GM12878 (cell line): Measurements from ENCODE around the gene ARHGEF10L. TPM values are rescaled to one million over a fixed set of nuclear protein-coding genes. Genes with fewer than 3 reads are reported as not detected.

Experiments used
- ATAC-seq: fragments of 200-7000 bp; cut with Tn5 transposase; 3 replicates; pipeline ENCODE4 v1.9.1; 2020; ENCODE audit warnings: mild to moderate bottlenecking, moderate library complexity
- BruUV-seq: library from RNA; stranded (reverse); fragments of 400-500 nt; replicated peaks from 2 replicates; lab custom pipeline; 2021; lab: Mats Ljungman, UMichigan
- CTCF ChIA-PET: fragments of 300-600 bp; sonication (Branson Sonifier 250); formaldehyde crosslinking; extraction: SDS; loops from one replicate; lab custom pipeline; 2021; ENCODE audit warnings: inconsistent platforms; lab: Yijun Ruan, JAX
- POLR2A ChIA-PET: fragments of 350-600 bp; formaldehyde crosslinking; extraction: SDS; loops from one replicate; lab custom pipeline; 2021; ENCODE audit warnings: inconsistent platforms; lab: Charles Lee
- RAD21 ChIA-PET: fragments of 300-600 bp; sonication (Branson Sonifier 250); formaldehyde crosslinking; loops from one replicate; lab custom pipeline; 2023; ENCODE audit warnings: antibody characterized with exemption; ENCODE audit not compliant: unreplicated experiment; lab: Charles Lee
- SMC1A ChIA-PET: fragments of 300-600 bp; sonication (Branson Sonifier 250); formaldehyde crosslinking; loops from one replicate; lab custom pipeline; 2023; ENCODE audit not compliant: unreplicated experiment, uncharacterized antibody; lab: Charles Lee
- DNase-seq: peaks from one replicate; pipeline ENCODE4 v3.0.0-alpha.2; 2011; ENCODE audit warnings: low read depth, low spot score
- FAIRE-seq: peaks from 3 replicates; lab custom pipeline; 2011; peaks lifted over from hg19 to GRCh38; lab: Jason Lieb, UNC
- H2AFZ ChIP-seq: 2 replicates; pipeline ENCODE4 v1.6.0; 2011; ENCODE audit warnings: low read depth, low read length, control low read depth; ENCODE audit not compliant: control insufficient read depth
- H3K27ac ChIP-seq: 2 replicates; pipeline ENCODE4 v1.5.1; 2011; ENCODE audit warnings: control low read depth; ENCODE audit not compliant: control insufficient read depth, insufficient read depth
- H3K27me3 ChIP-seq, 2 experiments: replicated peaks in 1 of 2; 2 replicates each; pipeline versions ENCODE4 v1.6.0 to v1.6.1; 2011; ENCODE audit warnings: low read length in 1 of 2; ENCODE audit not compliant: control insufficient read depth in 2 of 2, insufficient read depth in 2 of 2
- H3K36me3 ChIP-seq, 2 experiments: 2 replicates each; pipeline ENCODE4 v1.5.1; 2011; ENCODE audit warnings: low read length in 1 of 2; ENCODE audit not compliant: control insufficient read depth in 2 of 2, insufficient read depth in 2 of 2
- H3K4me1 ChIP-seq: 2 replicates; pipeline ENCODE4 v1.6.1; 2011; ENCODE audit warnings: mild to moderate bottlenecking, low read length, moderate library complexity, mixed read lengths; ENCODE audit not compliant: control insufficient read depth, insufficient read depth
- H3K4me2 ChIP-seq: 2 replicates; pipeline ENCODE4 v1.6.0; 2011; ENCODE audit warnings: control low read depth; ENCODE audit not compliant: control insufficient read depth, insufficient read depth
- H3K4me3 ChIP-seq: fragments of 200-600 bp; sonication (generic); 2 replicates; pipeline ENCODE4 v1.5.1; 2016
- H3K79me2 ChIP-seq: 2 replicates; pipeline ENCODE4 v1.6.0; 2011; ENCODE audit warnings: low read length; ENCODE audit not compliant: control insufficient read depth, insufficient read depth
- H3K9ac ChIP-seq: 2 replicates; pipeline ENCODE4 v1.8.0; 2011; ENCODE audit warnings: low read length, control low read depth, mixed read lengths; ENCODE audit not compliant: control insufficient read depth, insufficient read depth
- H3K9me3 ChIP-seq: replicated peaks from 3 replicates; pipeline ENCODE4 v1.5.1; 2011; ENCODE audit warnings: mild to moderate bottlenecking, low read length; ENCODE audit not compliant: control insufficient read depth, insufficient read depth
- H4K20me1 ChIP-seq: 2 replicates; pipeline ENCODE4 v1.6.0; 2011; ENCODE audit not compliant: control insufficient read depth, insufficient read depth
- CBFB ChIP-seq: IDR thresholded peaks from 2 replicates; pipeline ENCODE4 v1.6.1; 2016; ENCODE audit warnings: antibody characterized with exemption, low read depth
- CHD1 ChIP-seq: IDR thresholded peaks from 2 replicates; pipeline ENCODE4 v1.6.1; 2012; ENCODE audit warnings: low read depth, low read length, improper control_type of control experiment
- CHD2 ChIP-seq: IDR thresholded peaks from 2 replicates; pipeline ENCODE4 v1.6.1; 2011; ENCODE audit warnings: low read depth, low read length, improper control_type of control experiment, borderline replicate concordance
- HSF1 ChIP-seq: fragments of 150-350 bp; IDR thresholded peaks from 2 replicates; pipeline ENCODE4 v1.6.1; 2014; ENCODE audit warnings: mild to moderate bottlenecking, low read depth, low read length
- IKZF1 ChIP-seq: fragments of 450-650 bp; conservative IDR thresholded peaks from 2 replicates; pipeline ENCODE4 v1.6.1; 2017; ENCODE audit warnings: antibody characterized with exemption, mild to moderate bottlenecking
- MAX ChIP-seq: IDR thresholded peaks from 2 replicates; pipeline ENCODE4 v1.6.1; 2012; ENCODE audit warnings: low read depth, low read length, improper control_type of control experiment
- MYB ChIP-seq: fragments of 150-350 bp; IDR thresholded peaks from 2 replicates; pipeline ENCODE4 v1.6.1; 2014; ENCODE audit warnings: mild to moderate bottlenecking, low read depth, low read length, borderline replicate concordance
- NFYA ChIP-seq: IDR thresholded peaks from 2 replicates; pipeline ENCODE4 v1.6.1; 2011; ENCODE audit warnings: low read depth, mild to moderate bottlenecking, low read length, improper control_type of control experiment, borderline replicate concordance
- PAX5 ChIP-seq: IDR thresholded peaks from 2 replicates; pipeline ENCODE4 v1.6.1; 2011; ENCODE audit warnings: low read depth, low read length, borderline replicate concordance
- PBX3 ChIP-seq: IDR thresholded peaks from 2 replicates; pipeline ENCODE4 v1.6.1; 2011; ENCODE audit warnings: mild to moderate bottlenecking, low read depth, low read length, moderate library complexity; ENCODE audit not compliant: insufficient replicate concordance
- POLR2AphosphoS2 ChIP-seq: IDR thresholded peaks from 2 replicates; pipeline ENCODE4 v1.6.1; 2011; ENCODE audit warnings: low read depth, mild to moderate bottlenecking, low read length, improper control_type of control experiment, moderate library complexity
- SREBF2 ChIP-seq: IDR thresholded peaks from 2 replicates; pipeline ENCODE4 v1.6.1; 2012; ENCODE audit warnings: mild to moderate bottlenecking, low read length
- TARDBP ChIP-seq: IDR thresholded peaks from 2 replicates; pipeline ENCODE4 v1.6.1; 2016; ENCODE audit warnings: borderline replicate concordance
- ZNF687 ChIP-seq: fragments of 450-650 bp; IDR thresholded peaks from 2 replicates; pipeline ENCODE4 v1.6.1; 2017; ENCODE audit warnings: mild to moderate bottlenecking, moderate library complexity
- WGBS: methylation state at CpG from one replicate; pipeline ENCODE4 v1.1.6; 2016; ENCODE audit warnings: low lambda C conversion rate; ENCODE audit not compliant: insufficient replicate concordance, insufficient coverage; ENCODE audit errors: missing lambda C conversion rate; 5-methylcytosine and 5-hydroxymethylcytosine counted together
- in situ Hi-C: fragments of 300-500 bp; cut with MboI; formaldehyde crosslinking; loops from 9 replicates; pipeline ENCODE4 v1.14.3; 2018; ENCODE audit warnings: mixed read lengths
- intact Hi-C: fragments of 100-400 bp; cut with micrococcal nuclease; formaldehyde crosslinking; loops from one replicate; pipeline ENCODE4 v1.14.2; 2022; ENCODE audit not compliant: unreplicated experiment
- polyA plus RNA-seq, 11 experiments: library from polyadenylated mRNA; depleted of rRNA in 4 of 11; unstranded in 6 of 11; stranded (reverse) in 5 of 11; fragments of >200 nt; fragmentation: Nextera tagmentation in 4 of 11; fragmentation: Illumina TruSeq in 1 of 11; extraction: Ambion mirVana in 4 of 11; extraction: Trizol in 1 of 11; gene quantifications; 1 replicate in 1 of 11; 2 replicates in 10 of 11; pipeline versions ENCODE4 v1.2.1 to v1.2.3, GENCODE V29; 2011 to 2016; ENCODE audit warnings: inconsistent platforms in 2 of 11, missing spikeins in 2 of 11, low read depth in 1 of 11
- total RNA-seq, 4 experiments: library from RNA; depleted of rRNA in 3 of 4; stranded (reverse); fragments of >200 nt in 3 of 4; fragmentation: Illumina TruSeq in 1 of 4; extraction: Trizol in 1 of 4; gene quantifications; 2 replicates each; pipeline versions ENCODE4 v1.2.1 to v1.2.3, GENCODE V29; 2013 to 2021

Gene ARHGEF10L
- total and polyA plus RNA-seq, 10 of the 15 experiments (the other 5 are each of a cell fraction or from before 2014, with no cell fraction given), result 0.05 to 0.94 (median 0.28) TPM; not detected in 2

- Histone ChIP-seq H3K9me3 (no peaks in the 10 kb centered on the region), H3K79me2 (no peaks in the 10 kb centered on the region), H4K20me1 (no peaks in the 10 kb centered on the region)
- no TSS peak for BruUV-seq
- in situ Hi-C loops, result no loop called here
- TF ChIP-seq CHD2 (no peak), MAX (no peak), ZNF687 (no peak), POLR2AphosphoS2 (no peak), NFYA (no peak), PBX3 (no peak), TARDBP (no peak), PAX5 (no peak), SREBF2 (no peak), CBFB (no peak), IKZF1 (no peak), HSF1 (no peak), CHD1 (no peak), MYB (no peak)
- TF ChIP-seq, all 136 proteins: peak for 0
- Histone ChIP-seq H3K9ac (no peak overlapping the region), H3K36me3 (no peaks in the 10 kb centered on the region), H3K27ac (no peak overlapping the region), H3K4me2 (no peak overlapping the region), H3K27me3 (no peaks in the 10 kb centered on the region; a peak in 1 of 4 replicates), H3K4me3 (no peak overlapping the region), H3K4me1 (peaks cover 4% of the 10 kb centered on the region), H2AFZ (peak overlapping the region; percentile 16; the same call in 1 of the 2 replicates)
- POLR2A ChIA-PET, result interaction anchor here (0.6 to 1.4 kb wide), 2 partner anchors 30 to 58 kb away, joined by 4 to 5 read pairs; no protein-coding TSS in a partner anchor
- CTCF ChIA-PET, result interaction anchor here (3.2 kb wide), 1 partner anchor 25 kb away, joined by 14 read pairs; no protein-coding TSS in a partner anchor
- ATAC-seq (peak; percentile 84), DNase-seq (no peak), FAIRE-seq (no peak)
- SMC1A ChIA-PET, result interaction anchor here (0.6 to 2.6 kb wide), 4 partner anchors 13 to 79 kb away, joined by 3 to 14 read pairs (median 3); no protein-coding TSS in a partner anchor
- RAD21 ChIA-PET, result interaction anchor here (1.0 to 1.7 kb wide), 5 partner anchors 18 to 79 kb away, joined by 3 to 5 read pairs (median 3); no protein-coding TSS in a partner anchor
- WGBS, result 10% methylated on average over 10 of the region's 10 CpGs
- intact Hi-C loops, result no loop called here
Measured at GRCh38 chr1:17581389-17582123, 42.1 kb downstream of the ARHGEF10L start.
